HepG2 (cell line): ENCODE data around the gene CD19. TPM values are rescaled to one million over a fixed set of nuclear protein-coding genes. Genes with fewer than 3 reads are reported as not detected.

Experiments
- BCLAF1 ChIP-seq: fragments of 450-650 bp; IDR thresholded peaks from 2 replicates; pipeline ENCODE4 v1.6.1; 2017; ENCODE audit warnings: mild to moderate bottlenecking
- BRCA1 ChIP-seq: sonication (generic); formaldehyde crosslinking; IDR thresholded peaks from 2 replicates; pipeline ENCODE4 v1.4.0; 2020; ENCODE audit warnings: missing genetic modification reagents
- CBX5 ChIP-seq: sonication (generic); formaldehyde crosslinking; IDR thresholded peaks from 2 replicates; pipeline ENCODE4 v1.4.0; 2020; ENCODE audit warnings: missing genetic modification reagents, borderline replicate concordance
- CREM ChIP-seq, 2 experiments: sonication (generic) in 1 of 2; formaldehyde crosslinking in 1 of 2; IDR thresholded peaks; 2 replicates each; pipeline versions ENCODE4 v1.4.0 to v1.6.1; 2016 to 2020; ENCODE audit warnings: antibody characterized with exemption in 1 of 2, mild to moderate bottlenecking in 1 of 2, missing genetic modification reagents in 1 of 2
- DNMT3B ChIP-seq: conservative IDR thresholded peaks from 2 replicates; pipeline ENCODE4 v1.6.1; 2016; ENCODE audit warnings: missing biosample characterization, control low read depth
- FLYWCH1 ChIP-seq: sonication (generic); formaldehyde crosslinking; IDR thresholded peaks from 2 replicates; pipeline ENCODE4 v1.8.1; 2023; ENCODE audit warnings: mild to moderate bottlenecking, missing genetic modification reagents
- HHEX ChIP-seq: IDR thresholded peaks from 2 replicates; pipeline ENCODE4 v1.6.1; 2016; ENCODE audit warnings: control low read depth
- HOXA7 ChIP-seq: sonication (generic); formaldehyde crosslinking; IDR thresholded peaks from 2 replicates; pipeline ENCODE4 v1.8.1; 2022; ENCODE audit warnings: mild to moderate bottlenecking, missing genetic modification reagents, moderate library complexity
- JUND ChIP-seq: sonication (generic); formaldehyde crosslinking; IDR thresholded peaks from 2 replicates; pipeline ENCODE4 v1.8.0; 2022; ENCODE audit warnings: mild to moderate bottlenecking, missing genetic modification reagents
- KLF9 ChIP-seq: IDR thresholded peaks from 2 replicates; pipeline ENCODE4 v1.6.1; 2016; ENCODE audit warnings: low read depth
- NCOA1 ChIP-seq: sonication (generic); formaldehyde crosslinking; IDR thresholded peaks from 2 replicates; pipeline ENCODE4 v1.9.0; 2021; ENCODE audit warnings: missing genetic modification reagents
- NFATC3 ChIP-seq: sonication (generic); formaldehyde crosslinking; IDR thresholded peaks from 2 replicates; pipeline ENCODE4 v1.5.1; 2020; ENCODE audit warnings: mild to moderate bottlenecking, missing genetic modification reagents
- NR2F1 ChIP-seq, 2 experiments: fragments of 450-650 bp in 1 of 2; formaldehyde crosslinking in 1 of 2; IDR thresholded peaks; 2 replicates each; pipeline versions ENCODE4 v1.5.0 to v1.6.1; 2016 to 2020; ENCODE audit warnings: mild to moderate bottlenecking in 1 of 2, missing compliant biosample characterization in 1 of 2, missing genetic modification reagents in 1 of 2, moderate library complexity in 1 of 2
- RNF219 ChIP-seq: sonication (generic); formaldehyde crosslinking; IDR thresholded peaks from 2 replicates; pipeline ENCODE4 v1.5.0; 2020; ENCODE audit warnings: mild to moderate bottlenecking, missing genetic modification reagents
- SRSF1 ChIP-seq: fragments of 200-400 bp; formaldehyde crosslinking; optimal IDR thresholded peaks from 2 replicates; pipeline ENCODE3; 2017; ENCODE audit warnings: mild to moderate bottlenecking, low read depth, low read length, moderate library complexity
- UBTF ChIP-seq: sonication (generic); formaldehyde crosslinking; IDR thresholded peaks from 2 replicates; pipeline ENCODE4 v1.4.0; 2020; ENCODE audit warnings: mild to moderate bottlenecking, missing genetic modification reagents
- ZNF230 ChIP-seq: sonication (generic); formaldehyde crosslinking; IDR thresholded peaks from 2 replicates; pipeline ENCODE4 v1.4.0; 2020; ENCODE audit warnings: mild to moderate bottlenecking, missing genetic modification reagents
- ZNF251 ChIP-seq: sonication (generic); formaldehyde crosslinking; IDR thresholded peaks from 2 replicates; pipeline ENCODE4 v1.9.0; 2021; ENCODE audit warnings: mild to moderate bottlenecking, missing genetic modification reagents
- ZNF510 ChIP-seq: sonication (generic); formaldehyde crosslinking; IDR thresholded peaks from 2 replicates; pipeline ENCODE4 v1.4.0; 2020; ENCODE audit warnings: low read depth, mild to moderate bottlenecking, missing genetic modification reagents
- ZNF616 ChIP-seq: sonication (generic); formaldehyde crosslinking; IDR thresholded peaks from 2 replicates; pipeline ENCODE4 v1.5.0; 2020; ENCODE audit warnings: low read depth, mild to moderate bottlenecking, missing genetic modification reagents
- ZNF761 ChIP-seq: sonication (generic); formaldehyde crosslinking; conservative IDR thresholded peaks from 2 replicates; pipeline ENCODE4 v1.4.0; 2020; ENCODE audit warnings: mild to moderate bottlenecking, missing genetic modification reagents
- ZNF773 ChIP-seq: sonication (generic); formaldehyde crosslinking; IDR thresholded peaks from 2 replicates; pipeline ENCODE4 v1.4.0; 2020; ENCODE audit warnings: missing genetic modification reagents, borderline replicate concordance
- ZNF792 ChIP-seq: IDR thresholded peaks from 2 replicates; pipeline ENCODE4 v1.6.1; 2016
- ZSCAN21 ChIP-seq: sonication (generic); formaldehyde crosslinking; IDR thresholded peaks from 2 replicates; pipeline ENCODE4 v1.8.0; 2022; ENCODE audit warnings: mild to moderate bottlenecking, missing genetic modification reagents, moderate library complexity, borderline replicate concordance
- polyA plus RNA-seq, 8 experiments: library from polyadenylated mRNA; depleted of rRNA in 3 of 8; stranded (reverse) in 7 of 8; unstranded in 1 of 8; fragments of >200 nt; fragmentation: Illumina TruSeq in 4 of 8; extraction: Trizol in 4 of 8; gene quantifications; 2 replicates each; pipeline versions ENCODE4 v1.2.1 to v1.2.3, GENCODE V29; 2011 to 2016; ENCODE audit warnings: low read depth in 4 of 8, missing spikeins in 1 of 8, mixed read lengths in 1 of 8; ENCODE audit not compliant: insufficient read depth in 1 of 8
- total RNA-seq, 5 experiments: library from RNA; depleted of rRNA; stranded (reverse); fragments of >200 nt; fragmentation: Illumina TruSeq; extraction: Trizol; gene quantifications; 2 replicates each; pipeline ENCODE4 v1.2.3, GENCODE V29; 2016; ENCODE audit warnings: low read depth in 1 of 5
- TF ChIP-seq, protein P1 (sequence below): sonication (generic); formaldehyde crosslinking; IDR thresholded peaks from 2 replicates; pipeline ENCODE4 v1.4.0; 2020; ENCODE audit warnings: missing genetic modification reagents

CD19 gene
- total and polyA plus RNA-seq, 2 of the 13 experiments (the other 11 are each of a cell fraction or from before 2014, with no cell fraction given): 0.55 to 1.1 TPM

GRCh38 chr16:28895609-28896008, 36.2 kb upstream of the CD19 start (continued):
- TF ChIP-seq ZNF510: no peak
- TF ChIP-seq HHEX (CRISPR knock-in tag): no peak
- TF ChIP-seq KLF9: no peak
- no peak for TF ChIP-seq ZNF616 (CRISPR knock-in tag)
- no peak for TF ChIP-seq UBTF
- TF ChIP-seq NR2F1 (CRISPR knock-in tag; IDR thresholded peaks at IDR 0.05): peak; percentile 66 to 83; a peak in 3 of 4 replicates
- TF ChIP-seq ZNF792 (CRISPR knock-in tag): no peak
- TF ChIP-seq, protein P1, sequence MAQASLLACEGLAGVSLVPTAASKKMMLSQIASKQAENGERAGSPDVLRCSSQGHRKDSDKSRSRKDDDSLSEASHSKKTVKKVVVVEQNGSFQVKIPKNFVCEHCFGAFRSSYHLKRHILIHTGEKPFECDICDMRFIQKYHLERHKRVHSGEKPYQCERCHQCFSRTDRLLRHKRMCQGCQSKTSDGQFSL (CRISPR knock-in tag): no peak
- no peak for TF ChIP-seq CREM (IDR thresholded peaks at IDR 0.05)
- TF ChIP-seq CREM (CRISPR knock-in tag; IDR thresholded peaks at IDR 0.05): no peak
- no peak for TF ChIP-seq RNF219 (CRISPR knock-in tag)
- TF ChIP-seq BRCA1 (CRISPR knock-in tag): no peak
- TF ChIP-seq BCLAF1: no peak
- no peak for TF ChIP-seq ZNF761 (CRISPR knock-in tag)
- no peak for TF ChIP-seq FLYWCH1 (CRISPR knock-in tag)
- no peak for TF ChIP-seq ZNF773 (CRISPR knock-in tag)
- TF ChIP-seq ZSCAN21 (CRISPR knock-in tag): no peak
- TF ChIP-seq DNMT3B (CRISPR knock-in tag): no peak
- no peak for TF ChIP-seq ZNF251 (CRISPR knock-in tag)
- no peak for TF ChIP-seq NCOA1 (CRISPR knock-in tag)
- no peak for TF ChIP-seq CBX5 (CRISPR knock-in tag)
- no peak for TF ChIP-seq ZNF230 (CRISPR knock-in tag)
- no peak for TF ChIP-seq SRSF1
- no peak for TF ChIP-seq NFATC3
- no peak for TF ChIP-seq HOXA7
- TF ChIP-seq JUND: no peak
